Measurements from ENCODE around the gene SAFB2. TPM values are rescaled to one million over a fixed set of nuclear protein-coding genes. Genes with fewer than 3 reads are reported as not detected.

The SAFB2 gene
- total RNA-seq, 1 experiment from 2014 or later = 76.1 TPM

- no peak overlapping the region for H4K5ac ChIP-seq (ENCODE audit: insufficient read length, low read depth, low read length)
- no peak overlapping the region for H3K27ac ChIP-seq (ENCODE audit: insufficient read length, low read depth, low read length)
- Mint-ChIP-seq H3K27ac (no peak overlapping the region), H3K4me3 (no peak overlapping the region), H3K27me3 (ENCODE audit: low read depth) (peaks cover 45% of the 10 kb centered on the region), H3K9me3 (no peaks in the 10 kb centered on the region), H3K4me1 (peaks cover 3 to 21% of the 10 kb centered on the region in 2 experiments; a peak in 3 of 4 replicates), H3K36me3 (ENCODE audit: insufficient read depth in 1 of 3, low read depth in 3 of 3) (no peaks in the 10 kb centered on the region)
- no peak overlapping the region for H2BK5ac ChIP-seq (ENCODE audit: insufficient read length, low read length)
- H3T11ph ChIP-seq (ENCODE audit: low read length) = no peak overlapping the region
- H2AK5ac ChIP-seq (ENCODE audit: insufficient read length, low read length) = no peak overlapping the region
- no peak overlapping the region for H2BK12ac ChIP-seq (ENCODE audit: insufficient read length, low read depth, low read length)
- no peak overlapping the region for H3K4ac ChIP-seq (ENCODE audit: low read depth, low read length)
- H3K23ac ChIP-seq (ENCODE audit: insufficient read length, low read depth, low read length) = no peak overlapping the region
- no peak overlapping the region for H3K14ac ChIP-seq (ENCODE audit: insufficient read depth, low read length)
- H3K4me1 ChIP-seq (ENCODE audit: insufficient read depth, low read length) = no peaks in the 10 kb centered on the region
- no peak overlapping the region for H3K56ac ChIP-seq (ENCODE audit: insufficient read length, low read depth, low read length)
- H3K9me3 ChIP-seq (ENCODE audit: control insufficient read depth, low read depth, low read length) = no peaks in the 10 kb centered on the region
- no peaks in the 10 kb centered on the region for H4K20me1 ChIP-seq (ENCODE audit: control insufficient read depth, insufficient read depth, insufficient read length)
- H3K27me3 ChIP-seq (ENCODE audit: insufficient read depth, low read length) = no peaks in the 10 kb centered on the region
- DNase-seq = no peak
- no peak overlapping the region for H3K9ac ChIP-seq (ENCODE audit: extremely low read depth, insufficient read length, low read length)
- H3K23me2 ChIP-seq (ENCODE audit: insufficient read length, low read depth, low read length, poor library complexity, severe bottlenecking) = no peaks in the 10 kb centered on the region
- TF ChIP-seq CTCF (conservative IDR thresholded peaks at IDR 0.05) = no peak
- no peak overlapping the region for H3K18ac ChIP-seq (ENCODE audit: insufficient read length, low read depth, low read length)
- no peak overlapping the region for H3K4me2 ChIP-seq (ENCODE audit: insufficient read depth, insufficient read length, low read length)
- no peak overlapping the region for H2BK120ac ChIP-seq (ENCODE audit: low read depth, low read length, poor library complexity, severe bottlenecking)
- no peaks in the 10 kb centered on the region for H3K79me2 ChIP-seq (ENCODE audit: insufficient read depth, low read length)
- no peak overlapping the region for H2AFZ ChIP-seq (ENCODE audit: low read length)
- no peak overlapping the region for H4K91ac ChIP-seq (ENCODE audit: insufficient read length, low read depth, low read length)
- no peak overlapping the region for H4K8ac ChIP-seq (replicated peaks; ENCODE audit: insufficient read length, low read depth, low read length)
- no CpG with 5 or more reads among the region's 4 CpGs for WGBS (ENCODE audit: extremely low coverage, insufficient read length, low lambda C conversion rate)
- H2BK20ac ChIP-seq (ENCODE audit: low read depth, low read length, poor library complexity, severe bottlenecking) = no peak overlapping the region
- no peak overlapping the region for H2BK15ac ChIP-seq (ENCODE audit: low read depth, low read length)
- no peaks in the 10 kb centered on the region for H3K79me1 ChIP-seq (ENCODE audit: insufficient read depth, low read depth, low read length, poor library complexity, severe bottlenecking)
These were observed 76.6 kb downstream of the SAFB2 start for GRCh38 chr19:5545984-5546383.
